Gastrocnemius medialis (tissue), 4 donors: ENCODE results near the gene CCDC187. TPM values are rescaled to one million over a fixed set of nuclear protein-coding genes. Genes with fewer than 3 reads are reported as not detected.

Experiments
- ATAC-seq, 2 donors: fragments of 150-250 bp; one replicate each; pipeline ENCODE4 v1.9.1; 2016
- DNase-seq, 2 donors: peaks; one replicate each; pipeline ENCODE4 v3.0.0-alpha.2; 2019
- H3K27ac ChIP-seq, 4 donors: fragments of 200-600 bp; sonication (generic); 1 replicate in 1 of 4; 2 replicates in 3 of 4; pipeline ENCODE4 v1.5.1; 2016 to 2018; ENCODE audit warnings: mild to moderate bottlenecking in 2 of 4, moderate library complexity in 1 of 4
- H3K27me3 ChIP-seq, 3 donors: fragments of 200-600 bp; sonication (generic) in 2 of 3; 1 replicate in 1 of 3; 2 replicates in 2 of 3; pipeline versions ENCODE4 v1.5.1 to v1.6.0; 2016 to 2019; ENCODE audit warnings: mild to moderate bottlenecking in 1 of 3, moderate library complexity in 1 of 3
- H3K36me3 ChIP-seq, 2 donors: fragments of 200-600 bp; sonication (generic) in 1 of 2; one replicate each; pipeline ENCODE4 v1.5.1; 2017 to 2018
- H3K4me1 ChIP-seq, 2 donors: fragments of 200-600 bp; sonication (generic) in 1 of 2; one replicate each; pipeline ENCODE4 v1.5.1; 2016 to 2017; ENCODE audit warnings: mild to moderate bottlenecking in 2 of 2
- H3K4me3 ChIP-seq, 4 donors: fragments of 200-600 bp; sonication (generic) in 3 of 4; 1 replicate in 1 of 4; 2 replicates in 3 of 4; pipeline ENCODE4 v1.5.1; 2016 to 2019; ENCODE audit warnings: mild to moderate bottlenecking in 2 of 4
- H3K9me3 ChIP-seq, 3 donors: fragments of 200-600 bp; sonication (generic) in 2 of 3; 1 replicate in 1 of 3; 2 replicates in 2 of 3; pipeline ENCODE4 v1.5.1; 2016 to 2019
- CTCF ChIP-seq, 5 experiments: fragments of 450-650 bp in 3 of 5; fragments of 200-600 bp in 2 of 5; sonication (generic) in 2 of 5; IDR thresholded peaks in 4 of 5; conservative IDR thresholded peaks in 1 of 5; 1 replicate in 4 of 5; 2 replicates in 1 of 5; pipeline ENCODE4 v1.5.1; 2016 to 2019; ENCODE audit warnings: antibody characterized with exemption in 5 of 5, mild to moderate bottlenecking in 3 of 5, moderate library complexity in 3 of 5
- POLR2A ChIP-seq, 2 donors: fragments of 450-650 bp; IDR thresholded peaks; one replicate each; pipeline ENCODE4 v1.6.1; 2017; ENCODE audit warnings: antibody characterized with exemption in 2 of 2, mild to moderate bottlenecking in 2 of 2, moderate library complexity in 2 of 2
- in situ Hi-C, 4 donors: fragments of 200-750 bp; cut with MboI; loops; one replicate each; pipeline versions ENCODE4 v1.15.0 to v1.8.0; 2017; ENCODE audit warnings: low sequenced_read_pairs in 4 of 4
- intact Hi-C: fragments of 100-400 bp; cut with DNase I; formaldehyde crosslinking; loops from one replicate; pipeline ENCODE4 v1.15.1; 2023; ENCODE audit warnings: low total_unique reads
- total RNA-seq, 4 donors: library from RNA; depleted of rRNA; stranded (reverse); fragments of >200 nt; gene quantifications; one replicate each; pipeline versions ENCODE4 v1.1.0 to v1.2.3, GENCODE V29; 2016

CCDC187 gene
- total RNA-seq, 4 donors from 2014 or later: not detected

- DNase-seq (no peak), ATAC-seq (no peak)
- H3K9me3 ChIP-seq: no peaks in the 10 kb centered on the region
- no peaks in the 10 kb centered on the region for H3K4me1 ChIP-seq
- TF ChIP-seq CTCF (IDR thresholded peaks at IDR 0.05 in 4 of 5, conservative IDR thresholded peaks at IDR 0.05 in 1 of 5) (no peak), POLR2A (IDR thresholded peaks at IDR 0.05) (no peak)
- H3K27me3 ChIP-seq: peaks cover 20 to 47% (median 35%) of the 10 kb centered on the region in 3 donors
- H3K4me3 ChIP-seq: no peak overlapping the region
- intact Hi-C loops: no loop called here
- no peaks in the 10 kb centered on the region for H3K36me3 ChIP-seq
- in situ Hi-C loops: loop anchor here in 1 of 4 donors (25.0 kb wide), 1 partner anchor 129 kb away; no protein-coding TSS in a partner anchor
- H3K27ac ChIP-seq: no peak overlapping the region
Observed at GRCh38 chr9:136291306-136292025, 12.4 kb downstream of the CCDC187 start.

- no peak for TF ChIP-seq POLR2A (IDR thresholded peaks at IDR 0.05)
- TF ChIP-seq CTCF (IDR thresholded peaks at IDR 0.05 in 4 of 5, conservative IDR thresholded peaks at IDR 0.05 in 1 of 5): no peak
- H3K4me3 ChIP-seq: no peak overlapping the region
- intact Hi-C loops: no loop called here
- H3K9me3 ChIP-seq: no peaks in the 10 kb centered on the region
- H3K36me3 ChIP-seq: no peaks in the 10 kb centered on the region
- in situ Hi-C loops: loop anchor here in 1 of 4 donors (25.0 kb wide), 1 partner anchor 128 kb away; no protein-coding TSS in a partner anchor
- H3K4me1 ChIP-seq: no peaks in the 10 kb centered on the region
- no peak overlapping the region for H3K27ac ChIP-seq
- H3K27me3 ChIP-seq: peaks cover 14 to 41% (median 29%) of the 10 kb centered on the region in 3 donors
- DNase-seq (no peak), ATAC-seq (no peak)
Observed at GRCh38 chr9:136290508-136291000, 13.3 kb downstream of the CCDC187 start.

GRCh38 chr9:136289651-136290507, 14.0 kb downstream of the CCDC187 start:
- DNase-seq (no peak), ATAC-seq (no peak)
- intact Hi-C loops (no loop called here), in situ Hi-C loops (loop anchor here in 1 of 4 donors (25.0 kb wide), 1 partner anchor 128 kb away; no protein-coding TSS in a partner anchor)
- Histone ChIP-seq H3K27me3 (peaks cover 14 to 41% (median 29%) of the 10 kb centered on the region in 3 donors), H3K27ac (no peak overlapping the region), H3K4me3 (no peak overlapping the region), H3K9me3 (no peaks in the 10 kb centered on the region), H3K36me3 (no peaks in the 10 kb centered on the region), H3K4me1 (no peaks in the 10 kb centered on the region)
- TF ChIP-seq POLR2A (IDR thresholded peaks at IDR 0.05) (no peak), CTCF (IDR thresholded peaks at IDR 0.05 in 4 of 5, conservative IDR thresholded peaks at IDR 0.05 in 1 of 5) (no peak)

GRCh38 chr9:136287960-136288753, 15.7 kb downstream of the CCDC187 start:
- in situ Hi-C loops (loop anchor here in 1 of 4 donors (25.0 kb wide), 1 partner anchor 126 kb away; no protein-coding TSS in a partner anchor), intact Hi-C loops (no loop called here)
- ATAC-seq: no peak

More at GRCh38 chr9:136287960-136288753, 15.7 kb downstream of the CCDC187 start:
- Histone ChIP-seq H3K27ac (no peak overlapping the region), H3K27me3 (peaks cover 14 to 53% (median 29%) of the 10 kb centered on the region in 3 donors), H3K9me3 (no peaks in the 10 kb centered on the region), H3K4me3 (no peak overlapping the region), H3K36me3 (no peaks in the 10 kb centered on the region), H3K4me1 (peaks cover 5 to 7% of the 10 kb centered on the region in 2 donors)
- TF ChIP-seq CTCF (IDR thresholded peaks at IDR 0.05 in 4 of 5, conservative IDR thresholded peaks at IDR 0.05 in 1 of 5) (no peak), POLR2A (IDR thresholded peaks at IDR 0.05) (no peak)
- no peak for DNase-seq
